ENCODE data around the gene ZNRD2. TPM values are rescaled to one million over a fixed set of nuclear protein-coding genes. Genes with fewer than 3 reads are reported as not detected.

ZNRD2 gene
- total RNA-seq, 1 donor from 2014 or later = 37.4 TPM

- H3K4me1 Mint-ChIP-seq (ENCODE audit: unreplicated experiment) = peaks cover 4% of the 10 kb centered on the region
- peaks cover 3% of the 10 kb centered on the region for H3K36me3 Mint-ChIP-seq (ENCODE audit: low read depth, unreplicated experiment)
- no peak for DNase-seq (ENCODE audit: low spot score)
- peaks cover 46% of the 10 kb centered on the region for H3K27me3 Mint-ChIP-seq (ENCODE audit: unreplicated experiment)
- no peaks in the 10 kb centered on the region for H3K9me3 Mint-ChIP-seq (ENCODE audit: unreplicated experiment)
- H3K27ac Mint-ChIP-seq (ENCODE audit: unreplicated experiment) = peak overlapping the region; percentile 36
- H3K4me3 Mint-ChIP-seq (ENCODE audit: unreplicated experiment) = no peak overlapping the region
- TF ChIP-seq CTCF (IDR thresholded peaks at IDR 0.05; ENCODE audit: unreplicated experiment) = no peak
Observed at GRCh38 chr11:65580756-65581155, 10.5 kb downstream of the ZNRD2 start.

- Mint-ChIP-seq H3K27me3 (ENCODE audit: unreplicated experiment) (peaks cover 50% of the 10 kb centered on the region), H3K27ac (ENCODE audit: unreplicated experiment) (no peak overlapping the region), H3K4me1 (ENCODE audit: unreplicated experiment) (peaks cover 4% of the 10 kb centered on the region), H3K36me3 (ENCODE audit: low read depth, unreplicated experiment) (peaks cover 9% of the 10 kb centered on the region), H3K4me3 (ENCODE audit: unreplicated experiment) (no peak overlapping the region), H3K9me3 (ENCODE audit: unreplicated experiment) (no peaks in the 10 kb centered on the region)
- DNase-seq (ENCODE audit: low spot score) = no peak
- no peak for TF ChIP-seq CTCF (IDR thresholded peaks at IDR 0.05; ENCODE audit: unreplicated experiment)
Observed at GRCh38 chr11:65581928-65582327, 11.7 kb downstream of the ZNRD2 start.

GRCh38 chr11:65583589-65583988 lies 13.3 kb downstream of the ZNRD2 start:
- Mint-ChIP-seq H3K27me3 (ENCODE audit: unreplicated experiment) (peaks cover 43% of the 10 kb centered on the region), H3K27ac (ENCODE audit: unreplicated experiment) (no peak overlapping the region), H3K4me3 (ENCODE audit: unreplicated experiment) (no peak overlapping the region), H3K9me3 (ENCODE audit: unreplicated experiment) (no peaks in the 10 kb centered on the region), H3K4me1 (ENCODE audit: unreplicated experiment) (peaks cover 4% of the 10 kb centered on the region), H3K36me3 (ENCODE audit: low read depth, unreplicated experiment) (peaks cover 9% of the 10 kb centered on the region)
- no peak for DNase-seq (ENCODE audit: low spot score)
- no peak for TF ChIP-seq CTCF (IDR thresholded peaks at IDR 0.05; ENCODE audit: unreplicated experiment)

GRCh38 chr11:65584106-65584505 lies 13.8 kb downstream of the ZNRD2 start:
- Mint-ChIP-seq H3K27ac (ENCODE audit: unreplicated experiment) (no peak overlapping the region), H3K27me3 (ENCODE audit: unreplicated experiment) (peaks cover 42% of the 10 kb centered on the region)

GRCh38 chr11:65584723-65585171 lies 14.5 kb downstream of the ZNRD2 start:
- DNase-seq (ENCODE audit: low spot score) = no peak
- TF ChIP-seq CTCF (IDR thresholded peaks at IDR 0.05; ENCODE audit: unreplicated experiment) = no peak
- Mint-ChIP-seq H3K27ac (ENCODE audit: unreplicated experiment) (no peak overlapping the region), H3K4me3 (ENCODE audit: unreplicated experiment) (no peak overlapping the region), H3K36me3 (ENCODE audit: low read depth, unreplicated experiment) (peaks cover 9% of the 10 kb centered on the region), H3K4me1 (ENCODE audit: unreplicated experiment) (peaks cover 4% of the 10 kb centered on the region), H3K9me3 (ENCODE audit: unreplicated experiment) (no peaks in the 10 kb centered on the region), H3K27me3 (ENCODE audit: unreplicated experiment) (peaks cover 39% of the 10 kb centered on the region)

More at GRCh38 chr11:65584106-65584505, 13.8 kb downstream of the ZNRD2 start:
- no peak for TF ChIP-seq CTCF (IDR thresholded peaks at IDR 0.05; ENCODE audit: unreplicated experiment)
- Mint-ChIP-seq H3K4me3 (ENCODE audit: unreplicated experiment) (no peak overlapping the region), H3K4me1 (ENCODE audit: unreplicated experiment) (peaks cover 4% of the 10 kb centered on the region), H3K9me3 (ENCODE audit: unreplicated experiment) (no peaks in the 10 kb centered on the region), H3K36me3 (ENCODE audit: low read depth, unreplicated experiment) (peaks cover 9% of the 10 kb centered on the region)
- DNase-seq (ENCODE audit: low spot score) = no peak

Data from endothelial cell (in vitro differentiated cells).